ENCODE data around the gene KRTDAP. TPM values are rescaled to one million over a fixed set of nuclear protein-coding genes. Genes with fewer than 3 reads are reported as not detected.

The KRTDAP gene
- not detected in 2 replicates for total RNA-seq

GRCh38 chr19:35490364-35490763 is at the start of gene KRTDAP:
Gene KRTDAP, minus strand, starts transcription at chr19:35490464. Its CDS starts 22 bp downstream, at chr19:35490442.

GRCh38 chr19:35533201-35533821 is 43.0 kb upstream of the KRTDAP start, which contains the start of gene GAPDHS:
Gene GAPDHS, plus strand, starts transcription at chr19:35533456. Its CDS starts 72 bp downstream, at chr19:35533528.

GRCh38 chr19:35528218-35529038 is 38.2 kb upstream of the KRTDAP start, which contains the start of gene SBSN:
Gene SBSN, minus strand, starts transcription at chr19:35528311. Its CDS starts 30 bp downstream, at chr19:35528281.

GRCh38 chr19:35513628-35514281 is 23.5 kb upstream of the KRTDAP start, which contains the start of gene DMKN:
Gene DMKN, minus strand, starts transcription at chr19:35513649. Its CDS starts 174 bp downstream, at chr19:35513475.

GRCh38 chr19:35447606-35448469 is 42.4 kb downstream of the KRTDAP start, which contains the start of gene FFAR2:
Gene FFAR2, plus strand, starts transcription at chr19:35448257. Its CDS starts 1,458 bp downstream, at chr19:35449715.

Other genes with a start within 250 kb of the KRTDAP start
- 0.86 and 3.4 TPM in 2 replicates for gene LSR, start 241.5 kb downstream of the KRTDAP start, total RNA-seq
- 38.1 and 59.7 TPM in 2 replicates for gene USF2, start 221.5 kb downstream of the KRTDAP start, total RNA-seq
- gene HAMP, start 207.9 kb downstream of the KRTDAP start, total RNA-seq, result not detected in 2 replicates
- not detected in 2 replicates for gene MAG, start 198.3 kb downstream of the KRTDAP start, total RNA-seq
- gene CD22, start 161.3 kb downstream of the KRTDAP start, total RNA-seq, result 0.71 and 1.4 TPM in 2 replicates
- not detected in 2 replicates for gene FFAR1, start 142.6 kb downstream of the KRTDAP start, total RNA-seq
- gene FFAR3, start 132.0 kb downstream of the KRTDAP start, total RNA-seq, result not detected in 2 replicates
- not detected in 2 replicates for gene GPR42, start 119.4 kb downstream of the KRTDAP start, total RNA-seq
- gene FFAR2, start 42.2 kb downstream of the KRTDAP start, total RNA-seq, result not detected in 2 replicates
- gene DMKN, start 23.2 kb upstream of the KRTDAP start, total RNA-seq, result 11.0 and 12.1 TPM in 2 replicates
- 1.4 and 3.9 TPM in 2 replicates for gene SBSN, start 37.8 kb upstream of the KRTDAP start, total RNA-seq
- gene GAPDHS, start 43.0 kb upstream of the KRTDAP start, total RNA-seq, result not detected in 2 replicates
- 94.5 and 116 TPM in 2 replicates for gene TMEM147, start 55.2 kb upstream of the KRTDAP start, total RNA-seq
- not detected in 2 replicates for gene ATP4A, start 73.2 kb upstream of the KRTDAP start, total RNA-seq
- not detected in 2 replicates for gene PMIS2, start 95.7 kb upstream of the KRTDAP start, total RNA-seq
- gene HAUS5, start 122.3 kb upstream of the KRTDAP start, total RNA-seq, result 14.9 and 19.6 TPM in 2 replicates
- 92.3 and 98.7 TPM in 2 replicates for gene RBM42, start 138.6 kb upstream of the KRTDAP start, total RNA-seq
- gene ETV2, start 151.3 kb upstream of the KRTDAP start, total RNA-seq, result 1.4 TPM in 1 of 2 replicates, not detected in the other
- gene COX6B1, start 157.9 kb upstream of the KRTDAP start, total RNA-seq, result 630 and 856 TPM in 2 replicates
- gene UPK1A, start 176.1 kb upstream of the KRTDAP start, total RNA-seq, result not detected in 2 replicates
- gene ZBTB32, start 214.1 kb upstream of the KRTDAP start, total RNA-seq, result not detected in 2 replicates
- 7.5 and 9.7 TPM in 2 replicates for gene KMT2B, start 227.5 kb upstream of the KRTDAP start, total RNA-seq